ENCODE measurements around the gene FOXP1.

FOXP1 gene

DNA sequence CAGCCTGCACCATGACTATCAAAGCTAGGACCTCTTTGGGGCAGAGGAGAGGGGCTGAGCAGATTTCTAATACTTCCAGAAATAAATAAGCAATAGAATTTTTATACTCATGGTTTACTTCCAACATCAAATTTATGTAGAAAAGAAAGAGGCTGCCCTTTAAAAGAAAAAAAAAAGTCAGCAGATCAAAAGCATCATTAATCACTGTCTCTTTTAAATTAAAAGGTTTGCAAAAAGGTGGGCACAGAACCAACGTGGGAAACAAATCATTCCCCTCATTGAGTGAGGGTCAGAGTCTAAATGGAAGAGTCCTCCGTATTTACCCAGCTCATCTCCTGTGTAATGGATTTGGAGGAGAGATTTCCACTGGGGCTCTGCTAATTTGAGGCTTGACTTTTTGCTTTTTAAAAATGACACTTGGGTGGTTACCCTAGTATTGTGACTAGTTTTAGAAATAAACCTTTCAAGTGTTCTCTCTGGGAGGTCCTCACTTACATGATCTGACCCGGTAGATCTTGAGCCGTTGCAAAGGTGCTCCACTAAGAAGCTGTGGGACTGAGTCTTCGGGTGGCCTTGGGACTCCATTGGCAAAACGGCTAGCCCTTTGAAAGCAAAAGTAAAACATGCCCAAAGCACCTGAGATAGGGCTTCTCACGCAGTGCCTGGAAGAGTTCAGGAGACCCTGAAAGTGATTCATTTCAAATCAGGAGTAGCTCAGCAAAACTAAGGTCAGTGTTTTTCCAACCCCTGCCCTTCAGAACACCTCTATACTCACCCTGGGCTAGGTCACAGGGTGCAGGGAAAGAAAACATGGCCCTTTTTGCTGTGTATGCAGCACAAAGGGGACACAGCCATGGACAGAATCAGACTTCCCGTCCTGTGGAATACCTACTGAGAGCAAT, 320.9 kb downstream of the FOXP1 start:
- TF ChIP-seq, protein P1, sequence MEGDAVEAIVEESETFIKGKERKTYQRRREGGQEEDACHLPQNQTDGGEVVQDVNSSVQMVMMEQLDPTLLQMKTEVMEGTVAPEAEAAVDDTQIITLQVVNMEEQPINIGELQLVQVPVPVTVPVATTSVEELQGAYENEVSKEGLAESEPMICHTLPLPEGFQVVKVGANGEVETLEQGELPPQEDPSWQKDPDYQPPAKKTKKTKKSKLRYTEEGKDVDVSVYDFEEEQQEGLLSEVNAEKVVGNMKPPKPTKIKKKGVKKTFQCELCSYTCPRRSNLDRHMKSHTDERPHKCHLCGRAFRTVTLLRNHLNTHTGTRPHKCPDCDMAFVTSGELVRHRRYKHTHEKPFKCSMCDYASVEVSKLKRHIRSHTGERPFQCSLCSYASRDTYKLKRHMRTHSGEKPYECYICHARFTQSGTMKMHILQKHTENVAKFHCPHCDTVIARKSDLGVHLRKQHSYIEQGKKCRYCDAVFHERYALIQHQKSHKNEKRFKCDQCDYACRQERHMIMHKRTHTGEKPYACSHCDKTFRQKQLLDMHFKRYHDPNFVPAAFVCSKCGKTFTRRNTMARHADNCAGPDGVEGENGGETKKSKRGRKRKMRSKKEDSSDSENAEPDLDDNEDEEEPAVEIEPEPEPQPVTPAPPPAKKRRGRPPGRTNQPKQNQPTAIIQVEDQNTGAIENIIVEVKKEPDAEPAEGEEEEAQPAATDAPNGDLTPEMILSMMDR (IDR thresholded peaks at IDR 0.05; ENCODE audit: low read depth, low read length): no peak
- H3K9me3 ChIP-seq (ENCODE audit: severe bottlenecking): no peaks in the 10 kb centered on the region
- no peaks in the 10 kb centered on the region for H3K36me3 ChIP-seq
- no peak overlapping the region for H3K4me3 ChIP-seq (ENCODE audit: low read depth, low read length)
- H3K27me3 ChIP-seq (ENCODE audit: insufficient read depth, low read depth, severe bottlenecking): no peaks in the 10 kb centered on the region
- DNase-seq: no peak
- no peak overlapping the region for H3K27ac ChIP-seq

- no peak overlapping the region for H3K27ac ChIP-seq
- H3K9me3 ChIP-seq (ENCODE audit: severe bottlenecking): no peaks in the 10 kb centered on the region
- TF ChIP-seq, protein P1 (IDR thresholded peaks at IDR 0.05; ENCODE audit: low read depth, low read length): no peak
- H3K27me3 ChIP-seq (ENCODE audit: insufficient read depth, low read depth, severe bottlenecking): no peaks in the 10 kb centered on the region
- H3K4me3 ChIP-seq (ENCODE audit: low read depth, low read length): no peak overlapping the region
- no peaks in the 10 kb centered on the region for H3K36me3 ChIP-seq
- no peak for DNase-seq
These were observed 322.7 kb downstream of the FOXP1 start for GRCh38 chr3:71260782-71261181.

- H3K9me3 ChIP-seq (ENCODE audit: severe bottlenecking): no peaks in the 10 kb centered on the region
- no peak overlapping the region for H3K4me3 ChIP-seq (ENCODE audit: low read depth, low read length)
- no peak for DNase-seq
- H3K27me3 ChIP-seq (ENCODE audit: insufficient read depth, low read depth, severe bottlenecking): no peaks in the 10 kb centered on the region
- no peak overlapping the region for H3K27ac ChIP-seq
- H3K36me3 ChIP-seq: no peaks in the 10 kb centered on the region
- TF ChIP-seq, protein P1 (IDR thresholded peaks at IDR 0.05; ENCODE audit: low read depth, low read length): no peak
These were observed 325.0 kb downstream of the FOXP1 start for GRCh38 chr3:71258526-71258925.

DNA sequence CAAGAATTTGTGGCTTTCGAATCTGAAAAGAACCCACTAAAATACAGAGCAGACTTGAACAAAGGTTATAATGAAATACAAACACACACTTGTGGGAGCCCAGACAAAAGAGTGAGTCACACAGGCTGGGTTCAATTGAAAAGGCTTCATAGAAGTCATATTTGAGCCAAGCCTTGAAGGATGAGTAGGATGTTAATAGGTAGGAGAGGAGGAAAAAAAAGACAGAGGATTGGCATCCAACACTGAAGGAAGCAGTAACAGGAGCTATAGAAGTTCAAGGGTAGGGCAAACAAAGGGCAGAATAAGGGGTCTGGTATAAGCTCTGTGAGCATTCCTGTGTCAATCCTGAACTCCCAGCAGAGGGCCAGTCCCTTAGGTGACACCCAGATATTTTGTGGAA, 325.4 kb downstream of the FOXP1 start:
- H3K36me3 ChIP-seq: no peaks in the 10 kb centered on the region
- TF ChIP-seq, protein P1 (IDR thresholded peaks at IDR 0.05; ENCODE audit: low read depth, low read length): no peak
- no peaks in the 10 kb centered on the region for H3K27me3 ChIP-seq (ENCODE audit: insufficient read depth, low read depth, severe bottlenecking)
- H3K4me3 ChIP-seq (ENCODE audit: low read depth, low read length): no peak overlapping the region
- H3K27ac ChIP-seq: no peak overlapping the region
- no peak for DNase-seq
- H3K9me3 ChIP-seq (ENCODE audit: severe bottlenecking): no peaks in the 10 kb centered on the region

DNA sequence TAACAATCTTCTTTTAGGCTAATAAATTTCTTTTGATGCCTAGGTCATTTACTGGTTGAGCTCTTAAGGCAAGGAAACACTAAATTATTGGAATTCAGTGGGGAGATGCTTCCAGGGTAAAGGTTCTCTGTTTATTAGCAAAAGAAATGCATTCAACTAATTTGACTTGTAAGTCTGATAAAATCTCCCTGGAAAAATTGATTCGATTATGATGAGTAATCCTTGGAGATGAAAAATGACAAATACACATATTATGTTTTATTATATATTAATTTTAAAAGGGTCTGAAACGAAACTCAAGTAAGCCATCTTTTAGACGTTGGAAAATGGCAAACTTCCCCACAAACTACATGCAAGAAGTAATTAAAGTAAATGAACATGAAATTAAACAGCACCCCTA, 328.0 kb downstream of the FOXP1 start:
- TF ChIP-seq, protein P1 (IDR thresholded peaks at IDR 0.05; ENCODE audit: low read depth, low read length): no peak
- no peak overlapping the region for H3K4me3 ChIP-seq (ENCODE audit: low read depth, low read length)
- no peak overlapping the region for H3K27ac ChIP-seq
- no peaks in the 10 kb centered on the region for H3K36me3 ChIP-seq
- DNase-seq: no peak
- H3K9me3 ChIP-seq (ENCODE audit: severe bottlenecking): no peaks in the 10 kb centered on the region
- no peaks in the 10 kb centered on the region for H3K27me3 ChIP-seq (ENCODE audit: insufficient read depth, low read depth, severe bottlenecking)

Data from WERI-Rb-1 (cell line).